ENCODE results near the gene SHC3.

- TF ChIP-seq CTCF (conservative IDR thresholded peaks at IDR 0.05; ENCODE audit: low read depth in 2 of 2) (no peak), POLR2AphosphoS5 (IDR thresholded peaks at IDR 0.05; ENCODE audit: low read depth) (no peak), CREB1 (CRISPR knock-in tag; IDR thresholded peaks at IDR 0.05; ENCODE audit: low read depth) (no peak)
Measured at GRCh38 chr9:89022001-89022759, 156.4 kb downstream of the SHC3 start.

Data from GM23338 (cell line).